ENCODE results near the gene NLRP13.

GRCh38 chr19:55939206-55939605, 7.1 kb upstream of the NLRP13 start:
- TF ChIP-seq SUZ12 (IDR thresholded peaks at IDR 0.05; ENCODE audit: extremely low read depth, insufficient read depth, insufficient read length) (no peak), YY1 (IDR thresholded peaks at IDR 0.05; ENCODE audit: insufficient read depth, insufficient read length) (no peak)

Data from NT2/D1 (cell line).